Fibroblast of the aortic adventitia (primary cell): ENCODE measurements around the gene HNRNPUL1. TPM values are rescaled to one million over a fixed set of nuclear protein-coding genes. Genes with fewer than 3 reads are reported as not detected.

Experiments used
- DNase-seq: peaks from one replicate; pipeline ENCODE4 v3.0.0-alpha.2; 2010; ENCODE audit warnings: low read depth
- H3K4me3 ChIP-seq: 2 replicates; pipeline ENCODE4 v1.5.1; 2011; ENCODE audit warnings: low read depth, mild to moderate bottlenecking, control low read depth, low read length, moderate library complexity
- total RNA-seq: library from RNA; depleted of rRNA; stranded (reverse); fragments of >200 nt; gene quantifications from 2 replicates; pipeline ENCODE4 v1.2.3, GENCODE V29; 2012; ENCODE audit warnings: low replicate concordance
- TF ChIP-seq, protein P1 (sequence below): IDR thresholded peaks from 2 replicates; pipeline ENCODE4 v1.5.1; 2011; ENCODE audit warnings: mild to moderate bottlenecking, low read length, control low read depth, inconsistent platforms; ENCODE audit not compliant: insufficient read depth

HNRNPUL1 gene
- total RNA-seq, 1 donor: 108 TPM

- TF ChIP-seq, protein P1, sequence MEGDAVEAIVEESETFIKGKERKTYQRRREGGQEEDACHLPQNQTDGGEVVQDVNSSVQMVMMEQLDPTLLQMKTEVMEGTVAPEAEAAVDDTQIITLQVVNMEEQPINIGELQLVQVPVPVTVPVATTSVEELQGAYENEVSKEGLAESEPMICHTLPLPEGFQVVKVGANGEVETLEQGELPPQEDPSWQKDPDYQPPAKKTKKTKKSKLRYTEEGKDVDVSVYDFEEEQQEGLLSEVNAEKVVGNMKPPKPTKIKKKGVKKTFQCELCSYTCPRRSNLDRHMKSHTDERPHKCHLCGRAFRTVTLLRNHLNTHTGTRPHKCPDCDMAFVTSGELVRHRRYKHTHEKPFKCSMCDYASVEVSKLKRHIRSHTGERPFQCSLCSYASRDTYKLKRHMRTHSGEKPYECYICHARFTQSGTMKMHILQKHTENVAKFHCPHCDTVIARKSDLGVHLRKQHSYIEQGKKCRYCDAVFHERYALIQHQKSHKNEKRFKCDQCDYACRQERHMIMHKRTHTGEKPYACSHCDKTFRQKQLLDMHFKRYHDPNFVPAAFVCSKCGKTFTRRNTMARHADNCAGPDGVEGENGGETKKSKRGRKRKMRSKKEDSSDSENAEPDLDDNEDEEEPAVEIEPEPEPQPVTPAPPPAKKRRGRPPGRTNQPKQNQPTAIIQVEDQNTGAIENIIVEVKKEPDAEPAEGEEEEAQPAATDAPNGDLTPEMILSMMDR: peak; percentile 96
- peak; percentile 93 for DNase-seq
- peak overlapping the region; percentile 94 for H3K4me3 ChIP-seq
Measured at GRCh38 chr19:41308450-41309179, 44.4 kb downstream of the HNRNPUL1 start.

GRCh38 chr19:41309180-41310032 lies 45.2 kb downstream of the HNRNPUL1 start:
- DNase-seq: peak; percentile 43
- H3K4me3 ChIP-seq: peak overlapping the region; percentile 94
- TF ChIP-seq, protein P1: no peak

DNA sequence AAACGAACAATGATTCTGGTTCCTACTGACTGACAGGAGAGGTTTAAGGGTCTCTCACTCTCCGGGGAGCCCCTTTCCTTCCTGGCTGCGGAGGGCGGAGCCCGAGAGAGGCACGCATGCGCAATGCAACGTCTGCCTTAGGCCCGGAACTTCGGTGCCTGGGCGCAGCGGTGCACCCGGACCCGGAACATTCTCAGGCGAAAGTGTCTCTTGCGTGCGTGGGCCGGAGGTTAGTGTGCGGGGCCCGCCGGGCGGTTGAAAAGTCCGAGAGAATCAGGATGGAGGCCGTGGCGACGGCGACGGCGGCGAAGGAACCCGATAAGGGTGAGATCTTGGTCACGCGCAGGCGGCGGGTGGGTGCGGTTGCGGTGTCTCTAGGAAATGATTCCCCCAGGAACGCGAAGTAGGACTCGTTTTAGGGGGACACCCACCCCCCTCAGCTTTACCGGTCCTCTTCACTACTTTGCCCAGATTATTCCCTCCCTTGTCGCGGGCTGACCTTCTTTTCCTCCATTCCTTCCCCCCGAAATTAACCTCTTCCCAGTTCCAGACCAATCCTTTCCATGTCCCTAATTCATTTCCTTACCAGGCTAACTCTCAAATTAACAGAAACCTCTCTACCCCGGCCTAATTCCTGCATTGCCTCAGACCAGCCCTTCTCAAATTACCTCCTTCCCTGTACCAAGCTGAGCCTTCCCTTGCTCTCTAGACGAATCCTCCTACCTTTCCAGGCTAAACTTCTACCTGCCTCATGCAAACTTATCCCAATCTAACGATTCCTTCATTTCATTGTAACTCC lies 46.1 kb downstream of the HNRNPUL1 start, which contains the start of gene CCDC97:
Gene CCDC97 (plus strand): TSS at position 140 of the 799 bp plus-strand sequence. CDS start 139 bp downstream, at position 279.
- DNase-seq: peak; percentile 92
- peak within 1 kb of the TSS; percentile 94 for H3K4me3 ChIP-seq
- TF ChIP-seq, protein P1: no peak

DNA sequence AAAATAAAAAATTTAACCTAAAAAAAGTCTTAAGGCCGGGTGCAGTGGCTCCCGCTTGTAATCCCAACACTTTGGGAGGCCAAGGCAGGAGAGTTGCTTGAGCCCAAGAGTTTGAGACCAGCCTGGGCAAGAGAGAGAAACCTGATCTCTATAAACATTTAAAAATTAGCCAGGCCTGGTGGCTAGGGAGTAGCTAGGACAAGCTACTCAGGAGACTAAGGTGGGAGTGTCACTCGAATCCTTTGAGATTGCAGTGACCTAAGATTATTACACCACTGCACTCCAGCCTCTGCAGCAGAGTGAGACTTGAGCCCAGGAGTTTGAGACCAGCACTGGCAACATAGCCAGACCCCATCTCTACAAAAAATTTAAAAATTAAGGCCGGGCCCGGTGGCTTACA lies 46.9 kb downstream of the HNRNPUL1 start:
- DNase-seq: no peak
- TF ChIP-seq, protein P1: no peak
- H3K4me3 ChIP-seq: peak overlapping the region; percentile 94

DNA sequence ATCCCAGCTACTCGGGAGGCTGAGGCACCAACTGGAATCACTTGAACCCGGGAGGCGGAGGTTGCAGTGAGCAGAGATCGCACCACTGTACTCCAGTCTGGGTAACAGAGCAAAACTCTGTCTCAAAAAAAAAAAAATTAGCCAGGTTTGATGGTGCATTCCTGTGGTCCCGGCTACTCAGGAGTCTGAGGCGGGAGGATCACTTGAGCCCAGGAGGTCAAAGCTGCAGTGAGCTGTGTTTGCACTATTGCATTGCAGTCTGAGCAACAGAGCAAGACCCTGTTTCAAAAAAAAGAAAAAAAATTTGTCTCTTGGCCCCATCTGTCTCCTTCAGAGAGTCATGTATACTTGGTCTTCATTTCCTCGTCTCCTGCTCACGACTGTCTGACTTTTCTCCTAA lies 47.4 kb downstream of the HNRNPUL1 start:
- DNase-seq: no peak
- peak overlapping the region; percentile 94 for H3K4me3 ChIP-seq

More for the DNA sequence above, 47.4 kb downstream of the HNRNPUL1 start:
- TF ChIP-seq, protein P1: no peak
